ENCODE results near the gene NUMB.

Gene NUMB

GRCh38 chr14:73249108-73249507 lies 209.2 kb downstream of the NUMB start:
- TF ChIP-seq CTCF (IDR thresholded peaks at IDR 0.05; ENCODE audit: unreplicated experiment in 3 of 3) = no peak
- Mint-ChIP-seq H3K4me1 (no peaks in the 10 kb centered on the region), H3K9me3 (no peaks in the 10 kb centered on the region), H3K27me3 (ENCODE audit: low read depth) (peaks cover 3% of the 10 kb centered on the region), H3K27ac (no peak overlapping the region), H3K36me3 (ENCODE audit: low read depth) (no peaks in the 10 kb centered on the region), H3K4me3 (no peak overlapping the region)

GRCh38 chr14:73248108-73248868 lies 210.1 kb downstream of the NUMB start:
- no peaks in the 10 kb centered on the region for H3K36me3 Mint-ChIP-seq (ENCODE audit: low read depth)
- no peak for TF ChIP-seq CTCF (IDR thresholded peaks at IDR 0.05; ENCODE audit: unreplicated experiment in 3 of 3)
- H3K27ac Mint-ChIP-seq = no peak overlapping the region
- peaks cover 3% of the 10 kb centered on the region for H3K27me3 Mint-ChIP-seq (ENCODE audit: low read depth)
- no peaks in the 10 kb centered on the region for H3K4me1 Mint-ChIP-seq
- no peaks in the 10 kb centered on the region for H3K9me3 Mint-ChIP-seq
- H3K4me3 Mint-ChIP-seq = no peak overlapping the region

GRCh38 chr14:73246387-73247150 lies 211.8 kb downstream of the NUMB start:
- no peaks in the 10 kb centered on the region for H3K36me3 Mint-ChIP-seq (ENCODE audit: low read depth)
- H3K4me3 Mint-ChIP-seq = no peak overlapping the region
- peaks cover 11% of the 10 kb centered on the region for H3K4me1 Mint-ChIP-seq
- peaks cover 5% of the 10 kb centered on the region for H3K27me3 Mint-ChIP-seq (ENCODE audit: low read depth)
- no peaks in the 10 kb centered on the region for H3K9me3 Mint-ChIP-seq
- no peak overlapping the region for H3K27ac Mint-ChIP-seq
- no peak for TF ChIP-seq CTCF (IDR thresholded peaks at IDR 0.05; ENCODE audit: unreplicated experiment in 3 of 3)

- peaks cover 13% of the 10 kb centered on the region for H3K27me3 Mint-ChIP-seq (ENCODE audit: low read depth)
- no peak for TF ChIP-seq CTCF (IDR thresholded peaks at IDR 0.05; ENCODE audit: unreplicated experiment in 3 of 3)
- peaks cover 14% of the 10 kb centered on the region for H3K4me1 Mint-ChIP-seq
- H3K9me3 Mint-ChIP-seq = no peaks in the 10 kb centered on the region
- H3K36me3 Mint-ChIP-seq (ENCODE audit: low read depth) = no peaks in the 10 kb centered on the region
- no peak overlapping the region for H3K27ac Mint-ChIP-seq
- no peak overlapping the region for H3K4me3 Mint-ChIP-seq
These were observed 212.6 kb downstream of the NUMB start for GRCh38 chr14:73245480-73246325.

- Mint-ChIP-seq H3K36me3 (ENCODE audit: low read depth) (peaks cover 3% of the 10 kb centered on the region), H3K9me3 (no peaks in the 10 kb centered on the region), H3K4me1 (peaks cover 17% of the 10 kb centered on the region), H3K4me3 (no peak overlapping the region), H3K27ac (no peak overlapping the region), H3K27me3 (ENCODE audit: low read depth) (peaks cover 20% of the 10 kb centered on the region)
- no peak for TF ChIP-seq CTCF (IDR thresholded peaks at IDR 0.05; ENCODE audit: unreplicated experiment in 3 of 3)
These were observed 213.6 kb downstream of the NUMB start for GRCh38 chr14:73244541-73245290.

Measured in nephron (organoid).